GM21367 (cell line): Measurements from ENCODE around the gene GUCA1A.
"Not testable (repeated sequence)": the region's sequence is repeated elsewhere in the genome, so short reads cannot be mapped to it uniquely, and the experiment has no call there.

Experiments used
- ATAC-seq: cut with Tn5 transposase; IDR thresholded peaks from one replicate; pipeline ENCODE4 v1.9.1; 2021; ENCODE audit not compliant: unreplicated experiment

The GUCA1A gene

GRCh38 chr6:42171813-42172581 lies 1.2 kb upstream of the GUCA1A start:
- ATAC-seq, result no peak

- no peak for ATAC-seq
Measured at GRCh38 chr6:42175860-42176259, 2.7 kb downstream of the GUCA1A start.

DNA sequence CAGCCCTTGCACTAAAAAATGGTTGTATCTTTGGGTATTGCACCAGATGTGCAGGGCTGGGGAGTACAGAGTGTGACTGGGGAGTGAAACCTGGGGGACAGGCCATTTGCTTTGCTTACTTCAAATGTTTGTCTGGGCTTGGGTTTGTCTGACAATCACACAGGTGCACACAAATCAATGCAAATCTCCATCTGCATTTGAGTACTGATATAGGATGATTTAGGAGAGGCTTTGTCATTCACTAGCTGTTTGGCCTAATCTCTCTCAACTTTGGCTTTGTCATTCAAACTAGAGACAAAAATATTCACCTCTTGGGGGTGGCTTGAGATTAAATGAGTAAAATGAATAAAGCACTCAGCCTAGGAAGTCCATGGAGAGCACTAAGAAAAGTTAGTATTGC lies 3.8 kb downstream of the GUCA1A start:
- ATAC-seq, result no peak

GRCh38 chr6:42177514-42178364 lies 4.6 kb downstream of the GUCA1A start:
- no peak for ATAC-seq

DNA sequence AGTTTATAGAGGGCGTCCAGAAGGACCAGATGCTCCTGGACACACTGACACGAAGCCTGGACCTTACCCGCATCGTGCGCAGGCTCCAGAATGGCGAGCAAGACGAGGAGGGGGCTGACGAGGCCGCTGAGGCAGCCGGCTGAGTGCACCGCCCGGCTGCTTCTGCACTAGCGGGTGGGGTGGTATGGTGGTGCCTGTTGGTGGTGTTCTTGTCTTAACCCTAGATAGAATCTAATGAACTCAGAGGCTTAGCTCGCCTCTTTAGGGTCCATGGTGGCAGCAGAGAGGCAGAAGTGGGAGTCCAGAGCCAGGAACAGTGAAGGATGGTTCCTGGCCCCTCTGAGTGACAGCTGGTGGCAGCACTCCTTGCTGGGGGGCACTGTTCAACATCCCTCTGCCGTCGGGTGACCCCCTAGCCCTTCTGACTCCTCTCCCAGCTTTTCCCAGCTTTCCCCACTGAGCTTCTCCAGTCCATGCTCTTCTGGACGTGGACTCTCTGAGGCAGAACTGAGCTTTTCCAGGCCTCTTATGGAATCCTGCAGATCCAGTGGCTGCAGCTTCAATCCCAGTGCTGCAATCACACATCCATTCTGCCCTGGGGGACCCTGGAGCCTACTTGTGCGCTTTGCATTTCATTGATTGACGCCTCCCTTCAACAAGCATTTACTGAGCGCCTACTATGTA lies 6.2 kb downstream of the GUCA1A start:
- ATAC-seq, result no peak

DNA sequence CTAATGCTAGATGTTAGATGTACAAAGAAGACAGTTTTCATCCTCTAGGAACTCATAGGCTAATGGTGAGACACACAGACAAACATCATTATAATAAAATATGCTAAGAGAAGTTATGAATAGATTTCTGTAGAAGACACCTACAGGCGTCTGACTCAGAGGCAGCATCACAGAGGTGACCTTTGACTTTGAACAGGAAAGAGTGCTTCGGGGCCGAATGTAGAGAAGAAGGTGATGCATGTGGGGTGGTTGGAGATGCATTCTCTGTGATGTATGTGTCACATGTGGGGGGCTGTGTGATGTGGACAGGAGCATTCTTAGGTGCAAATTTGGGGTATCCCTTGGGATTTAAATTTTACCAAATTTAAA lies 6.8 kb downstream of the GUCA1A start:
- no peak for ATAC-seq

DNA sequence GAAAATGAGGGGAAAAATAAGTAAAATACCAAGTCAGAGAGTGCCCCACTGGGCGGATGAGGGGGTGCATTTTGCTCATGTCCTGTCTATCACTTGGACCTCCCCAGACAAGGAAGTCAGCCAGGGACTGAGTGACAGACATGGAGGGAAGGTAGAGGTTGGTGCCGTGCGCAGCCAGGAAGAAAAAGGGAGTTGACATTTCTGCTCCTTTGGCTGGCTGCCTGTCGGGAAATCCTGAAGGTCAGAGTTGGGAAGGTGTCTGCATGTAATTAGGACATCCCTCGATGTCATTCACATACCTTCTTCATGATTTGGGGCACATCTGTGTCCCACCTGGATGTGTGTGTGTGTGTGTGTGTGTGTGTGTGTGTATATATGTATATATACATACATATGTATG lies 8.9 kb downstream of the GUCA1A start:
- ATAC-seq, result no peak

GRCh38 chr6:42184475-42184874 lies 11.3 kb downstream of the GUCA1A start:
- no peak for ATAC-seq

DNA sequence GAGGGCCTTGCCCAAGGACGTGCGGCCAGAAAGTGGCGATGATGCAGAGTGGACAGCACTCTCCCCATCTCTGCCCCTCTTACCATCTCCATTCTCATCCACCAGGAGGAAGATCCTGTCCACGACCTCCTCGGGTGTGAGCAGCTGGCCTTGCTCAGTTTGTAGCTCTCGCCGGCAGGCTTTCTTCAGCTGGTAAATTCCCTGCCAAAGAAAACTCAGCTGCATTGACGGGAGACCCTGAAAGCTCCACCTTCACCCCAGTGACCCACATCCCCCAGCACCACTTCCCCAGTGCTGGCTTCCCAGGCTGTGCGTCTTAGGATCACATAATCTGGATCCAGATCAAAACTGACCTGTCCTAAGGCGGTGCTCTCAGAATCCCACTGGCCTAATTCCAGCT lies 12.4 kb downstream of the GUCA1A start:
- ATAC-seq, result no peak

DNA sequence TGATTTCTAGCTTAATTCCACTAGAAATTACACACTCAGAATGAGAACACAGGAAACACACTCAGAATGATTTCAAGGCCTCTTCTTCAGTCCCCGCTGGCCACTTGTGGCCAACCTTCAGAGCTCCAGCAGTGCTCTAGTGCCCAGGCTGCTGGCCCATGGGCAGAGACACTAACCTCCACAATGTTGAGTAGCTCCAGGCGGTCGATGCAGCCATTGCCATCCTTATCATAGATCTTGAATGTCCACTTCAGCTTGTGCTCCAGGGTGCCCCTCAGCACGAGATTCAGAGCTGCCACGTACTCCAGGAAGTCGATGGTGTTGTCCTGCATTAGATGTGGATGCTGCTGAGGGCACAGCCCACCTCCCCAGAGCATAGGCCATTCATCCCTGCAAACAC lies 15.2 kb downstream of the GUCA1A start:
- ATAC-seq, result no peak

DNA sequence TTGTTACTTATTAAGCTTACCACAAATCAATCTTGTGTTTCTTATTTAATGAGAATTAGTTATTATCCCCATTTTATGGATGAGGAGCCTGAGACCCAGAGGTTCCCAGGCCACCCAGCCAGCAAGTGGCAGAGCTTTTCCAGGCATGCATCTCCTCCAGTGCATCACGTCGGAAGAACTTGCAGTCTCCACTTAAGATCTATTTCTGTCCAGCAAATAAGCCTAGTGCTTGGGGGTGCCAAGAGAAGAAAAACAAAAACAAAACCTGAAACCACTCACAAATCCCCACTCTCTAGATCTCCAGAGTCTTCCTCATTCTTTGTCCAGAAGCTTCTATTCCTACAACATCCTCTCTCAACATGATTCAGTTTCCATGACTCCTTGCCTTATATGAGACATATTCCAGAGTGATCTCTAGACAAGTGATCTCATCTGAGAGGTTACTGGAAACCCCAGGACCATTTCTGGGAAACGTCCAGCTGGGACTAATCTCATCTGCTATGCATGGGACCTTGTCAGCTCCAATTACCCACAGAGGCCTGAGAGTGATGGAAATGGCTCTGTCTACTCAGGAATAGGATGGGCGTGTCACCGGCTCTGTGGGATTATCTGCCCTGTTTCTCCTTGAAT lies 17.5 kb downstream of the GUCA1A start:
- ATAC-seq, result no peak

DNA sequence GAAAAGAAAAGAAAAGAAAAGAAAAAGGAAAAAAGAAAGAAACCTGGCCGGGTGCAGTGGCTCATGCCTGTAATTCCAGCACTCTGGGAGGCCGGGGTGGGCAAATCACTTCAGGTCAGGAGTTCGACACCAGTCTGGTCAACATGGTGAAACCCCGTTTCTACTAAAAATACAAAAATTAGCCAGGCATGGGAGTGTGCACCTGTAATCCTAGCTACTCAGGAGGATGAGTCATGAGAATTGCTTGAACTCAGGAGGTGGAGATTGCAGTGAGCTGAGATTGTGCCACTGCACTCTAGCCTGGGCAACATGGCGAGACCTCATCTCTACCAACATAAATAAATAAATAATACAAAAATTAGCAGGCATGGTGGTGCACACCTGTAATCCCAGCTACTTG lies 19.2 kb downstream of the GUCA1A start:
- ATAC-seq, result not testable (repeated sequence)

GRCh38 chr6:42193491-42193894 lies 20.3 kb downstream of the GUCA1A start:
- ATAC-seq, result no peak

DNA sequence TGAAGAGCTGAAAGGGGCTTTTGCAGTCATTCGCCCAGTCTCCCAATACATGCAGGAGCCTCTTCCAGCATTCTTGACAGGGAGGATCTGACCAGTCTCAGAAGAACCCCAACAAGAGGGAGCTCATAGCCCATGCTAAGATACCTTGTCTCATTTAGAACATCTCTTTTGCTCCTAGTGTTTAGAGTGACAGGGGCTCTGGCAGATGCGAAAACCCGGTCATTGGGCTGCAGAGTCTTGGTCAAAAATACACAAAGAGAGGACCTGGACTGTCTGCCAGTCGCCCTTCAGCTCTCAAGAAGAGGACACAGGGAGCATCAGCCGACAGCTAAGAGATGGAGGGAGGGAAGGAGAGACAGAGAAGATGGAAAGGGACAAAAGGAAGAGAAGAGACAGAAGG lies 20.9 kb downstream of the GUCA1A start:
- ATAC-seq, result no peak

GRCh38 chr6:42195415-42195814 lies 22.3 kb downstream of the GUCA1A start:
- no peak for ATAC-seq

GRCh38 chr6:42197555-42198362 lies 24.6 kb downstream of the GUCA1A start:
- ATAC-seq, result no peak

DNA sequence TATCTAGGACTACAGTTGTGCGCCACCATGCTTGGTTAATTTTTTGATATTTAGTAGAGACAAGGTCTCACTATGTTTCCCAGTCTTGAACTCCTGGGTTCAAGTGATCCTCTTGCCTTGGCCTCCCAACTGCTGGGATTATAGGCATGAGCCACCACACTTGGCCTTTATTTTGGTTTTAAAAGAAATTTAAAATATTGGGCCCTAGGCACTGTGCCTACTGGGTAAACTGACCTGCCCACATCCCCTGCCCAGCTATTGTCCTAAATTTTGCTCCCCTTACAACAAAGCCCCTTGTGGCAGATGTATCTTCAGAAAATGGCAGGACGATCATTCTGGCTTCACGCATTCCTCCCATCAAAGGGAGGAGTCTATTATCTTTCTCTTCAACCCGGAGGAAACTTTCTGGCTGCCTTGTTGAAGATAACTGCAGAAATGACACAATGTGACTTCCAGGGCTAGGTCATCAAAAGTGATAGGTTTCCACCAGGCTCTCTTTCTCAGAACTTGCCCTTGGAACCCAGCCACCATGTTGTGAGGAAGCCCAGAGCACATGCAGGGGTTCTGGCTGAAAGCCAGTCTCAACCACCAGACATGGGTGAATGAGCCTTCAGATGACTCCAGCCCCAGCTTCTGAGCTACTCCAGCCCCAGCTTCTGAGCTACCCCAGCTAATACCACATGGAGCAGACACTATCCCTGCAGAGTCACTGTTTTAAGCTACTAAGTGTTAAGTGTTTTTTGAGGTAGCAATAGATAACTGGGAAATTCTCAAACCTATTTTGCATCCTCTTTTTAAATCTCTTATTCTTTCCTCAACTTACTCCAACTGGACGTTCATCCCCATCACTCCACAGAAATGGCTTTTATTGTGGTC lies 26.2 kb downstream of the GUCA1A start:
- ATAC-seq, result no peak

DNA sequence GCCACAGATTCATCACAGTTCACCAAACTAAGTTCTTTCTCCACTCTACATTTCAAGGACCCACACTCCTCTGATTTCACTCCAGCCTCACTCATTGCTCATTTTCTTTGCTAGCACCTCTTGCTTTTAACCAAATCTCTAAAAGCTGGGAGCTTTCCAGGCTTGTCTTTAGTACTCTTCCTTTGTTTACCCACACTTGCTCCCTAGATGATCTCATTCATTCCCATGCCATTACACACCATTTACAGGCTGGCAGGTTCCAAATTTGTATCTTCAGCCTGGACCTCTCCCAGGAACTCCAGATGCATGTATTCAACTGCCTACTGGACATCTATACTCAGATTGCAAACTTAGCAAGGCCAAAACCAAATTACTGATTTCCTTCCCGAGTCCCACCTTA lies 26.9 kb downstream of the GUCA1A start:
- no peak for ATAC-seq

GRCh38 chr6:42201382-42201781 lies 28.2 kb downstream of the GUCA1A start:
- no peak for ATAC-seq
